Chondrocyte (in vitro differentiated cells): ENCODE data around the gene IQCH. TPM values are rescaled to one million over a fixed set of nuclear protein-coding genes. Genes with fewer than 3 reads are reported as not detected.
A peak's percentile ranks its signal among the peaks of the same experiment; 100 is the strongest.
"Not testable (repeated sequence)": the region's sequence is repeated elsewhere in the genome, so short reads cannot be mapped to it uniquely, and the experiment has no call there.

ENCODE experiments used
- DNase-seq: peaks from one replicate; pipeline ENCODE4 v3.0.0; 2021; ENCODE audit warnings: mixed read lengths, low spot score
- H3K27ac Mint-ChIP-seq: one replicate; pipeline ENCODE4 v1.8.0; 2021; ENCODE audit warnings: mild to moderate bottlenecking, moderate library complexity, mixed read lengths; ENCODE audit not compliant: unreplicated experiment
- H3K27me3 Mint-ChIP-seq: 2 replicates; pipeline ENCODE4 v1.8.0; 2021; ENCODE audit warnings: low read depth, mixed read lengths
- H3K36me3 Mint-ChIP-seq: 2 replicates; pipeline ENCODE4 v1.8.0; 2021; ENCODE audit warnings: low read depth, mixed read lengths
- H3K4me1 Mint-ChIP-seq: 2 replicates; pipeline ENCODE4 v1.8.0; 2021; ENCODE audit warnings: low read depth, mild to moderate bottlenecking, mixed read lengths
- H3K4me3 Mint-ChIP-seq: one replicate; pipeline ENCODE4 v1.8.0; 2021; ENCODE audit warnings: mild to moderate bottlenecking, moderate library complexity, mixed read lengths; ENCODE audit not compliant: unreplicated experiment
- H3K9me3 Mint-ChIP-seq: 2 replicates; pipeline ENCODE4 v1.8.0; 2021; ENCODE audit warnings: low read depth, mixed read lengths
- CTCF ChIP-seq: fragments of 200-600 bp; sonication (generic); IDR thresholded peaks from 2 replicates; pipeline ENCODE4 v1.5.0; 2021; ENCODE audit warnings: antibody characterized with exemption, mild to moderate bottlenecking, moderate library complexity
- total RNA-seq: library from RNA; stranded (reverse); gene quantifications from 3 replicates; pipeline ENCODE4 v1.2.1, GENCODE V29; 2021

IQCH gene
- total RNA-seq, 1 donor from 2014 or later = 1.0 TPM

GRCh38 chr15:67433495-67434099 lies 179.0 kb downstream of the IQCH start:
- peak; percentile 85 for TF ChIP-seq CTCF
- H3K4me1 Mint-ChIP-seq = no peaks in the 10 kb centered on the region
- H3K9me3 Mint-ChIP-seq = peaks cover 2% of the 10 kb centered on the region
- no peaks in the 10 kb centered on the region for H3K36me3 Mint-ChIP-seq
- H3K27me3 Mint-ChIP-seq = peaks cover 2% of the 10 kb centered on the region
- no peak for DNase-seq
- no peak overlapping the region for H3K4me3 Mint-ChIP-seq
- H3K27ac Mint-ChIP-seq = no peak overlapping the region

GRCh38 chr15:67436351-67437250 lies 182.0 kb downstream of the IQCH start:
- H3K4me3 Mint-ChIP-seq, DNase-seq, H3K4me1 Mint-ChIP-seq, H3K27me3 Mint-ChIP-seq, H3K27ac Mint-ChIP-seq, H3K36me3 Mint-ChIP-seq: not testable (repeated sequence)
- peaks cover 17% of the 10 kb centered on the region for H3K9me3 Mint-ChIP-seq

- Mint-ChIP-seq H3K9me3 (peaks cover 18% of the 10 kb centered on the region), H3K36me3 (peaks cover 7% of the 10 kb centered on the region)
Measured at GRCh38 chr15:67444100-67444499, 189.5 kb downstream of the IQCH start.

GRCh38 chr15:67446449-67446848 lies 191.9 kb downstream of the IQCH start:
- Mint-ChIP-seq H3K27me3 (no peaks in the 10 kb centered on the region), H3K27ac (no peak overlapping the region), H3K36me3 (no peaks in the 10 kb centered on the region), H3K4me3 (no peak overlapping the region), H3K9me3 (peaks cover 3% of the 10 kb centered on the region), H3K4me1 (no peaks in the 10 kb centered on the region)
- TF ChIP-seq CTCF = no peak
- DNase-seq = no peak

More at GRCh38 chr15:67444100-67444499, 189.5 kb downstream of the IQCH start:
- Mint-ChIP-seq H3K27me3 (no peaks in the 10 kb centered on the region), H3K4me3 (no peak overlapping the region), H3K4me1 (no peaks in the 10 kb centered on the region), H3K27ac (no peak overlapping the region)
- DNase-seq = no peak
- no peak for TF ChIP-seq CTCF

GRCh38 chr15:67448372-67448771 lies 193.8 kb downstream of the IQCH start:
- DNase-seq, H3K4me3 Mint-ChIP-seq, H3K27ac Mint-ChIP-seq, H3K4me1 Mint-ChIP-seq, H3K27me3 Mint-ChIP-seq, H3K9me3 Mint-ChIP-seq, H3K36me3 Mint-ChIP-seq: not testable (repeated sequence)

- DNase-seq, H3K36me3 Mint-ChIP-seq, H3K27me3 Mint-ChIP-seq, H3K27ac Mint-ChIP-seq, H3K4me1 Mint-ChIP-seq, H3K4me3 Mint-ChIP-seq: not testable (repeated sequence)
- H3K9me3 Mint-ChIP-seq = peaks cover 11% of the 10 kb centered on the region
Measured at GRCh38 chr15:67453703-67454102, 199.1 kb downstream of the IQCH start.
